ENCODE data around the gene CRYL1.

DNA sequence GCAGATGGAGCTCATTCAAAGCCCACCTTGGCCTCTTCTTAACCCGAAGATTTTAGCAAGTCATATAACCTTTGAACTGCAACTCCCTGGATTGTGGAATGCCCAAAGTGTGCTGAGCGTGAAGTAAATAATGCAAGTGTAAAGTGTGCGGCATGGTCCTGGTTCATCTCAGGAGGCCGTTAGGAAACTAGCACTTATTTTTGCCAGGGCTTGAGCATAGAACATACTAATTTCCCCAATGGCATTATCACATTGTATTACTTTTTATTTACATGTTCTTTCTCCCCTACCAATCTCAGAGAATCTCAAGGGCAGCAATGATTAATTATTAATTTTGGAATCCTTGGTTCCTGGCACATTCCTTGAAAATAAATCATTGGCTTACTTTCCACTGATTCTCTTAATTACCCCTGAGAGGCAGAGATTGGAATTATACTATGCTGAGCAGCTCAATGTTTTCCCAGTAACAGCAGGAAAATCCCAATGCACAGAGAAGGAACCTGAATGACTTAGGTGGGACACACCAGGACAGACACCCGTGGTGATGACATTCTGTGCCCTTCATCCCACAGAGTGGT is 164.7 kb downstream of the CRYL1 start:
- TF ChIP-seq CTCF (IDR thresholded peaks at IDR 0.05) (no peak), POLR2A (IDR thresholded peaks at IDR 0.05) (no peak), POLR2AphosphoS5 (IDR thresholded peaks at IDR 0.05; ENCODE audit: insufficient read depth in 1 of 2, low read depth in 1 of 2) (no peak)

Data from vagina (tissue), 2 donors.